ENCODE measurements around the gene SARS2.
"Not testable (repeated sequence)": the region's sequence is repeated elsewhere in the genome, so short reads cannot be mapped to it uniquely, and the experiment has no call there.

The SARS2 gene

GRCh38 chr19:38945562-38946228 is 15.1 kb upstream of the SARS2 start:
- DNase-seq, result no peak

GRCh38 chr19:38944981-38945506 is 14.5 kb upstream of the SARS2 start:
- no peak for DNase-seq

GRCh38 chr19:38942471-38943181 is 12.1 kb upstream of the SARS2 start:
- no peak for DNase-seq

GRCh38 chr19:38941979-38942378 is 11.4 kb upstream of the SARS2 start:
- DNase-seq, result no peak

- not testable (repeated sequence) for DNase-seq
These were observed 10.9 kb upstream of the SARS2 start for GRCh38 chr19:38941466-38941865.

- DNase-seq, result no peak
These were observed 9.4 kb upstream of the SARS2 start for GRCh38 chr19:38939957-38940356.

GRCh38 chr19:38933544-38933943 is 3.0 kb upstream of the SARS2 start:
- no peak for DNase-seq

GRCh38 chr19:38932425-38933179 is 2.0 kb upstream of the SARS2 start:
- peak; percentile 17 for DNase-seq

- DNase-seq, result no peak
These were observed 894 bp upstream of the SARS2 start for GRCh38 chr19:38931521-38931793.

- DNase-seq, result peak; percentile 98
These were observed 385 bp upstream of the SARS2 start, which contains the start of gene MRPS12 for GRCh38 chr19:38930776-38931520. MRPS12 (plus strand) TSS chr19:38930944; CDS start chr19:38931295, 351 bp downstream.

- DNase-seq, result no peak
These were observed 2.1 kb downstream of the SARS2 start for GRCh38 chr19:38928391-38929001.

- no peak for DNase-seq
These were observed 6.2 kb downstream of the SARS2 start for GRCh38 chr19:38924388-38924787.

GRCh38 chr19:38922482-38922881 is 8.1 kb downstream of the SARS2 start:
- no peak for DNase-seq

- DNase-seq, result no peak
These were observed 8.9 kb downstream of the SARS2 start for GRCh38 chr19:38921420-38922274.

GRCh38 chr19:38920602-38921419 is 9.8 kb downstream of the SARS2 start:
- no peak for DNase-seq

GRCh38 chr19:38919837-38920601 is 10.5 kb downstream of the SARS2 start:
- no peak for DNase-seq

- DNase-seq, result no peak
These were observed 12.0 kb downstream of the SARS2 start for GRCh38 chr19:38918526-38918925.

GRCh38 chr19:38917921-38918491 is 12.6 kb downstream of the SARS2 start:
- no peak for DNase-seq

GRCh38 chr19:38917516-38917915 is 13.0 kb downstream of the SARS2 start:
- DNase-seq, result no peak

Measured in activated CD4-positive, alpha-beta T cell treated with anti-CD3 and anti-CD28 coated beads, Interleukin-2, amount 50 U/mL, for 1 hour (primary cell).